Measurements from ENCODE around the gene PIM1.

Gene PIM1

GRCh38 chr6:37204014-37204751 lies 34.2 kb downstream of the PIM1 start:
- TF ChIP-seq POLR2A (IDR thresholded peaks at IDR 0.05; ENCODE audit: low read length) (no peak), GATA1 (IDR thresholded peaks at IDR 0.05; ENCODE audit: low read depth, low read length) (no peak)
- peak; percentile 82 to 89 for DNase-seq

GRCh38 chr6:37205175-37205996 lies 35.4 kb downstream of the PIM1 start:
- no peak for TF ChIP-seq GATA1 (IDR thresholded peaks at IDR 0.05; ENCODE audit: low read depth, low read length)
- TF ChIP-seq POLR2A (IDR thresholded peaks at IDR 0.05; ENCODE audit: low read length): peak; percentile 64
- peak; percentile 76 to 80 for DNase-seq

- no peak for TF ChIP-seq POLR2A (IDR thresholded peaks at IDR 0.05; ENCODE audit: low read length)
- TF ChIP-seq GATA1 (IDR thresholded peaks at IDR 0.05; ENCODE audit: low read depth, low read length): no peak
- peak in 1 of 2 experiments; percentile 59 for DNase-seq
These were observed 36.0 kb downstream of the PIM1 start for GRCh38 chr6:37205997-37206340.

- DNase-seq: no peak
- TF ChIP-seq POLR2A (IDR thresholded peaks at IDR 0.05; ENCODE audit: low read length) (no peak), GATA1 (IDR thresholded peaks at IDR 0.05; ENCODE audit: low read depth, low read length) (no peak)
These were observed 36.7 kb downstream of the PIM1 start for GRCh38 chr6:37206622-37207021.

- peak; percentile 89 to 93 for DNase-seq
- no peak for TF ChIP-seq GATA1 (IDR thresholded peaks at IDR 0.05; ENCODE audit: low read depth, low read length)
- TF ChIP-seq POLR2A (IDR thresholded peaks at IDR 0.05; ENCODE audit: low read length): no peak
These were observed 38.0 kb downstream of the PIM1 start for GRCh38 chr6:37207903-37208456.

- DNase-seq: no peak
- TF ChIP-seq POLR2A (IDR thresholded peaks at IDR 0.05; ENCODE audit: low read length): no peak
- TF ChIP-seq GATA1 (IDR thresholded peaks at IDR 0.05; ENCODE audit: low read depth, low read length): no peak
These were observed 38.8 kb downstream of the PIM1 start for GRCh38 chr6:37208793-37209192.

GRCh38 chr6:37209461-37210205 lies 39.7 kb downstream of the PIM1 start:
- no peak for DNase-seq

GRCh38 chr6:37210313-37210968 lies 40.5 kb downstream of the PIM1 start:
- TF ChIP-seq GATA1 (IDR thresholded peaks at IDR 0.05; ENCODE audit: low read depth, low read length): no peak
- TF ChIP-seq POLR2A (IDR thresholded peaks at IDR 0.05; ENCODE audit: low read length): no peak
- peak; percentile 82 to 93 for DNase-seq

More at GRCh38 chr6:37209461-37210205, 39.7 kb downstream of the PIM1 start:
- TF ChIP-seq GATA1 (IDR thresholded peaks at IDR 0.05; ENCODE audit: low read depth, low read length) (no peak), POLR2A (IDR thresholded peaks at IDR 0.05; ENCODE audit: low read length) (no peak)

- no peak for DNase-seq
These were observed 42.3 kb downstream of the PIM1 start for GRCh38 chr6:37212268-37212667.

GRCh38 chr6:37218061-37218460 lies 48.1 kb downstream of the PIM1 start:
- TF ChIP-seq GATA1 (IDR thresholded peaks at IDR 0.05; ENCODE audit: low read depth, low read length): no peak
- no peak for TF ChIP-seq POLR2A (IDR thresholded peaks at IDR 0.05; ENCODE audit: low read length)
- no peak for DNase-seq

More at GRCh38 chr6:37212268-37212667, 42.3 kb downstream of the PIM1 start:
- TF ChIP-seq POLR2A (IDR thresholded peaks at IDR 0.05; ENCODE audit: low read length) (no peak), GATA1 (IDR thresholded peaks at IDR 0.05; ENCODE audit: low read depth, low read length) (no peak)

- no peak for DNase-seq
These were observed 48.6 kb downstream of the PIM1 start for GRCh38 chr6:37218511-37218910.

GRCh38 chr6:37221585-37222124 lies 51.7 kb downstream of the PIM1 start:
- TF ChIP-seq POLR2A (IDR thresholded peaks at IDR 0.05; ENCODE audit: low read length) (no peak), GATA1 (IDR thresholded peaks at IDR 0.05; ENCODE audit: low read depth, low read length) (no peak)
- DNase-seq: no peak

More at GRCh38 chr6:37218511-37218910, 48.6 kb downstream of the PIM1 start:
- TF ChIP-seq POLR2A (IDR thresholded peaks at IDR 0.05; ENCODE audit: low read length) (no peak), GATA1 (IDR thresholded peaks at IDR 0.05; ENCODE audit: low read depth, low read length) (no peak)
